ENCODE data around the gene PPP1R12C. TPM values are rescaled to one million over a fixed set of nuclear protein-coding genes. Genes with fewer than 3 reads are reported as not detected.

Gene PPP1R12C
- total and polyA plus RNA-seq, 2 donors, result 42.9 to 194 TPM

DNA sequence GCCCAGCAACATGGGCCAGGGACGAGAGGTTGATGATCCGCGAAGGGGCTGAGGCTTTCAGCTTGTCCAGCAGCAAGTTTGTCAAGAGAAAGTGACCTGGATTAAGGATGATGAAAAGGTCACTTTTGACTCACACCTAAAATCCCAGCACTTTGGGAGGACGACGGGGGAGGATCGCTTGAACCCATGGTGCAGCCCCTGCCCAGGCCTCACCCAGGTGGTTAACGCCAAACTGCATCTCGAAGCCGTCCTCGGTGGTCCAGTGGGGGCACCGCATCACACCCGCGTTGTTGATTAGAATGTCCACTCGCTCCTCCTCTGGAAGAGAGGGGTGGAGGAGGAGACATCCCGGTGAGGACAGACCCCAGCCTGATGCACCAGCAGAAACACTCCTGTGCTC lies 69.0 kb downstream of the PPP1R12C start:
- no peak overlapping the region for H3K4me3 ChIP-seq (ENCODE audit: low read length in 2 of 2)
- no peaks in the 10 kb centered on the region for H3K4me1 ChIP-seq (ENCODE audit: control insufficient read depth in 2 of 2, insufficient read depth in 2 of 2, low read length in 2 of 2)
- no peak for DNase-seq (ENCODE audit: low read depth in 6 of 9, low spot score in 9 of 9)
- no peak overlapping the region for H3K27ac ChIP-seq (ENCODE audit: low read depth in 1 of 2, low read length in 1 of 2)
- H3K27me3 ChIP-seq (ENCODE audit: control insufficient read depth in 2 of 2, insufficient read depth in 1 of 2, low read length in 1 of 2), result no peaks in the 10 kb centered on the region
- WGBS, result 96% methylated on average over 15 of the region's 15 CpGs
- no peaks in the 10 kb centered on the region for H3K9me3 ChIP-seq (ENCODE audit: control insufficient read depth in 2 of 2, insufficient read depth in 1 of 2, low read length in 1 of 2)
- peaks cover 26 to 28% of the 10 kb centered on the region in 2 donors for H3K36me3 ChIP-seq (ENCODE audit: control insufficient read depth in 2 of 2, insufficient read depth in 2 of 2, low read length in 1 of 2)

DNA sequence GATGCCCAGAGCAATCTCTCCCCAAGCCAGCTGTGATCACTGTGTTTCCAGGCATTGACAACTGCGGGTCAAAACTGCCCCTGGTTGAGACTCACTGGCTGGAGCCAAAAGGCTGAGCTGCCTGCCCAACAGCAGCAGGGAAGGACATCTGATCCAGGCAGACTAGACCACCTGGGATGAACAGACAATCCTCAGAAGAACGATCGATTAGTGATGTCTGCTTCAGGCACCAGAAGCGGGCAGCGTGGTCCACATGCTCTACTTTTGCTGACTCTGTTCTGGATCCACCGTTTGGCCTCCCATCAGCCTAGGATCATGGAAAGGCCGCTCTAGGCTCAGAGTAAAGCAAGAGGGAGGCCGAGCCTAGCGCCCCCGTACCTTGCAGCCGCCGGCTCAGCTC lies 69.5 kb downstream of the PPP1R12C start:
- DNase-seq (ENCODE audit: low read depth in 6 of 9, low spot score in 9 of 9), result no peak
- Histone ChIP-seq H3K36me3 (ENCODE audit: control insufficient read depth in 2 of 2, insufficient read depth in 2 of 2, low read length in 1 of 2) (peaks cover 24 to 28% of the 10 kb centered on the region in 2 donors), H3K4me3 (ENCODE audit: low read length in 2 of 2) (no peak overlapping the region), H3K27ac (ENCODE audit: low read depth in 1 of 2, low read length in 1 of 2) (no peak overlapping the region), H3K27me3 (ENCODE audit: control insufficient read depth in 2 of 2, insufficient read depth in 1 of 2, low read length in 1 of 2) (no peaks in the 10 kb centered on the region), H3K4me1 (ENCODE audit: control insufficient read depth in 2 of 2, insufficient read depth in 2 of 2, low read length in 2 of 2) (no peaks in the 10 kb centered on the region), H3K9me3 (ENCODE audit: control insufficient read depth in 2 of 2, insufficient read depth in 1 of 2, low read length in 1 of 2) (no peaks in the 10 kb centered on the region)
- 98% methylated on average over 12 of the region's 12 CpGs for WGBS

DNA sequence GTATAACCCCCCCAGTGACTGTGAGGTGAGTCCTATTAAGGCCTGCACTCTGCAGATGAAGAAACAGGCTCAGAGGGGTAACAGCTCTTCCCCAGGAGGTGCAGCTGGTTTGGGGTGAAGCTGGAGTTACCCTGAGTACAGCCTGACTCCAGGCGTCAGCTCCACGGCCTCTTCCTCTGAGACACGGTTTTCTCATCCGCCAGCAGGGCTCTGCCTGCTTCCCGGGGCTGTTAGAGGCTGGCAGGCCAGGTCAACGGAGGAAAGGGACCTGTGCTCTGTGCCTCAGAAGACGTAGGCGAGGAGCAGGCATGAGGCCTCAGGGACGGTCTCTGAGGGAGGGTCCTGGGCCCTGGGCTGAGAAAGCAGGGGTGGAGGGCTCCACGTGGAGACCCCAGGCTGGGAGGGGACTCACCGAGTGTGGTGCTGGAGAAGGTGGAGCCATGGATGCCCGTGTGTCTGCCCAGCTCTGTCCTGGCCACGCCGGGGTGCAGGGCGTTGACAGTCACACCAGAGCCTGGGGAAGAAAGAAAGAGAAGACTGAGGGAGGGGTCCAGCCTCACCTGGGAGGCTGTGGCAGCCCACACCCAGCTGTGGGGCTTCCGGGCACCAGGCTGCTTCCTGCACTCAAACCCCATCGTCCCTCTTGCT lies 70.3 kb downstream of the PPP1R12C start:
- Histone ChIP-seq H3K27me3 (ENCODE audit: control insufficient read depth in 2 of 2, insufficient read depth in 1 of 2, low read length in 1 of 2) (no peaks in the 10 kb centered on the region), H3K27ac (ENCODE audit: low read depth in 1 of 2, low read length in 1 of 2) (no peak overlapping the region), H3K4me3 (ENCODE audit: low read length in 2 of 2) (no peak overlapping the region), H3K4me1 (ENCODE audit: control insufficient read depth in 2 of 2, insufficient read depth in 2 of 2, low read length in 2 of 2) (peaks cover 0 to 3% of the 10 kb centered on the region in 2 donors), H3K9me3 (ENCODE audit: control insufficient read depth in 2 of 2, insufficient read depth in 1 of 2, low read length in 1 of 2) (peaks cover 0 to 1% of the 10 kb centered on the region in 2 donors), H3K36me3 (ENCODE audit: control insufficient read depth in 2 of 2, insufficient read depth in 2 of 2, low read length in 1 of 2) (peaks cover 23 to 28% of the 10 kb centered on the region in 2 donors)
- DNase-seq (ENCODE audit: low read depth in 6 of 9, low spot score in 9 of 9), result no peak
- 98% methylated on average over 17 of the region's 17 CpGs for WGBS

DNA sequence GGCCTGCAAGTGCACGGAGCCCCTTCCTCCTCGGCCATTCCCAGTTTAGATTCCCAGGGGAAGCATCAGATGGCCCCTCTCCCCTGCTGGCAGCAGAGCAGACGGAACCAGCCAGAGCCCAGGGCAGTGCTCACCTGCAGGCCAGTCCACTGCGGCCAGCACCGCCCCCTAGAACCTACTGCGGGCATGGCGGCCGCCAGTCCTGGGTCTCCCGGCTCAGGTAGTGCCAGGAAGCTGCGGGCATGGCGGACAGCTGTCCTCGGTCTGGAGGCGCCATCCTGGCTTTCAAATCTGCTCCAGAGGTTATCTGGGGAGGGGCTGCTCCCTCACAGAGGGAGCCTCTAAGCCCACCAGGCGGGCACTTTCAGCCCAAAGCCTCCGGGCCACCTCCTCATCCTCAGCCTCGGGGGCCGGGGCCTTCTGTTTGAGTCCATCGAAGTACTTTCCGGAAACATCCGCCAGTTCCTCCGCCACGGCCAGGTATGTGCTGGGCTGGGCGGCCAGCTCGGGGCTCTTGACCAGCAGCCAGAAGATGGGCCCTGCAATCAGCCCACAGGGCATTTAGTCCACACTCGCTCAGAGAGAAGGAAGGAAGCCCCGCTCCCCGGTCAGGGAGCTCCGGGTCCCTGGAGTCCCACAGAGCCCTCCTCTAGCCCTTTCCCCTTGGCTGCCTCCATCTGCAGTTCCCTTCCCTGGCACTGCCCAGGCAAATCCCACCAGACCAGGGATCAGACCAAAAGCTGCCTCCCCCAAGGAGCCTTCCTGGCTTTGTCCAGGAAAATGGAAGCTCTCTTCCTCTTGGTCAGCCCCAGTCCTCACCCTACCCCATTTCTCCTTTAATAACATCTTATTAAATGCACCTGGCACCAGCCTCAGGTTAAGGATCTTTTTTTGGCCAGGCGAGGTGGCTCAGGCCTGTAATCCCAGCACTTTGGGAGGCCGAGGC lies 72.4 kb downstream of the PPP1R12C start:
- Histone ChIP-seq H3K27me3 (ENCODE audit: control insufficient read depth in 2 of 2, insufficient read depth in 1 of 2, low read length in 1 of 2) (no peaks in the 10 kb centered on the region), H3K36me3 (ENCODE audit: control insufficient read depth in 2 of 2, insufficient read depth in 2 of 2, low read length in 1 of 2) (peaks cover 21 to 28% of the 10 kb centered on the region in 2 donors), H3K4me3 (ENCODE audit: low read length in 2 of 2) (no peak overlapping the region), H3K27ac (ENCODE audit: low read depth in 1 of 2, low read length in 1 of 2) (no peak overlapping the region), H3K4me1 (ENCODE audit: control insufficient read depth in 2 of 2, insufficient read depth in 2 of 2, low read length in 2 of 2) (peaks cover 0 to 10% of the 10 kb centered on the region in 2 donors), H3K9me3 (ENCODE audit: control insufficient read depth in 2 of 2, insufficient read depth in 1 of 2, low read length in 1 of 2) (peaks cover 0 to 1% of the 10 kb centered on the region in 2 donors)
- no peak for DNase-seq (ENCODE audit: low read depth in 6 of 9, low spot score in 9 of 9)
- 98% methylated on average over 30 of the region's 30 CpGs for WGBS

DNA sequence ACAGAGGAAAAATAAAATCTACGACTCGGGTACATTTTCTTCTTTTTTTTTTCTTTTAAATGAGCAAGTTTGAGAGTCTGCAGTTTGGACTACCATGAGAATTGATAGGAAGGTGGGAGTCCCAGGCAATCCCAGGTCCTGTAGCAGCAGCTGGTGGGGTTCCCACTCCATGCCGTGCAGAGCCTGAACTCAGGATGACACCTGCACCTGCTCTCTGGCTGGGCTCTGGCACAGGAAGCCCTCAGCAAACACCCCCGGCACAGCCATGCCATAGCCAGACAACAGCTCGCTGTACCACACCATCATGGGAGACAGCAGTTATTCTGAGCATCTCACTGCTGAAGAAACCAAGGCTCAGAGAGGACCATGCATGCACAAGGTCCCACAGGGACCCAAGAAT lies 73.2 kb downstream of the PPP1R12C start:
- Histone ChIP-seq H3K9me3 (ENCODE audit: control insufficient read depth in 2 of 2, insufficient read depth in 1 of 2, low read length in 1 of 2) (peaks cover 0 to 1% of the 10 kb centered on the region in 2 donors), H3K4me3 (ENCODE audit: low read length in 2 of 2) (no peak overlapping the region), H3K36me3 (ENCODE audit: control insufficient read depth in 2 of 2, insufficient read depth in 2 of 2, low read length in 1 of 2) (peaks cover 21 to 28% of the 10 kb centered on the region in 2 donors), H3K4me1 (ENCODE audit: control insufficient read depth in 2 of 2, insufficient read depth in 2 of 2, low read length in 2 of 2) (peaks cover 0 to 10% of the 10 kb centered on the region in 2 donors), H3K27me3 (ENCODE audit: control insufficient read depth in 2 of 2, insufficient read depth in 1 of 2, low read length in 1 of 2) (no peaks in the 10 kb centered on the region), H3K27ac (ENCODE audit: low read depth in 1 of 2, low read length in 1 of 2) (no peak overlapping the region)
- no peak for DNase-seq (ENCODE audit: low read depth in 6 of 9, low spot score in 9 of 9)
- WGBS, result 96% methylated on average over 5 of the region's 5 CpGs

DNA sequence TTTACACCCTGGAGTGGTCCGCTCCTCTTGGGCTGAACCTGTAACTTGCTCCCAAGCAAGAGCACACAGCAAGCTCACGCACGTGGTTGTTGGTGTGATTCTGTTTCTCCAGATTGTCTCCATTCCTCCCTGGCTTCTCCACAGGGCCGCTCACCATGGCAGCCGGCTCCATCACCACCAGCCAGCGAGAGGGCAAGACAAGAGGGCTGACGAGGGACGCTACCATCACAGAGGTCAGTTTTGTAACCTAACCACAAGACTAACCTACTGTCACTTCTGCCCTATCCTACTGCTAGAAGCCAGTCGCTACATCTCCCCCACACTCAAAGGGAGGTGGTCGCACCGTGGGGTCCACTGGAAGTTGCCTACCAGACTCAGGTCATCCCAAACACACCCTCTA lies 74.7 kb downstream of the PPP1R12C start:
- Histone ChIP-seq H3K27me3 (ENCODE audit: control insufficient read depth in 2 of 2, insufficient read depth in 1 of 2, low read length in 1 of 2) (no peaks in the 10 kb centered on the region), H3K9me3 (ENCODE audit: control insufficient read depth in 2 of 2, insufficient read depth in 1 of 2, low read length in 1 of 2) (peaks cover 0 to 1% of the 10 kb centered on the region in 2 donors), H3K36me3 (ENCODE audit: control insufficient read depth in 2 of 2, insufficient read depth in 2 of 2, low read length in 1 of 2) (peaks cover 20 to 26% of the 10 kb centered on the region in 2 donors), H3K4me1 (ENCODE audit: control insufficient read depth in 2 of 2, insufficient read depth in 2 of 2, low read length in 2 of 2) (peaks cover 0 to 10% of the 10 kb centered on the region in 2 donors), H3K27ac (ENCODE audit: low read depth in 1 of 2, low read length in 1 of 2) (no peak overlapping the region), H3K4me3 (ENCODE audit: low read length in 2 of 2) (no peak overlapping the region)
- no peak for DNase-seq (ENCODE audit: low read depth in 6 of 9, low spot score in 9 of 9)
- WGBS, result 78% methylated on average over 11 of the region's 11 CpGs

DNA sequence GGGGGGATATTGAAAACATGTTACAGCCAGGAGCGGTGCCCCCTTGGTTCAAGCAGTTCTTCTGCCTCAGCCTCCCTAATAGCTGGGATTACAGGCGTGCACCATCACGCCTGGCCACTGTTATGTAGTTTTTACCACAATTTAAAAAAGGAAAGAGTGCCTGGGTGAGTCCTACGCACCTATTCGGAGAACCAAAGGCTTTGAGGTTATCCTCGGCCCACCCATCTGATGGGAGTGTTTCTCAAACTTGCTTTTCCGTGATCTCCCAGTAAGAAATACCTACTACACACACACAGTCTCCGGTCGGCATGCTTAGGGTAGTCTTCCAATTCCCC lies 75.1 kb downstream of the PPP1R12C start:
- Histone ChIP-seq H3K27me3 (ENCODE audit: control insufficient read depth in 2 of 2, insufficient read depth in 1 of 2, low read length in 1 of 2) (no peaks in the 10 kb centered on the region), H3K4me1 (ENCODE audit: control insufficient read depth in 2 of 2, insufficient read depth in 2 of 2, low read length in 2 of 2) (peaks cover 0 to 10% of the 10 kb centered on the region in 2 donors), H3K4me3 (ENCODE audit: low read length in 2 of 2) (no peak overlapping the region), H3K9me3 (ENCODE audit: control insufficient read depth in 2 of 2, insufficient read depth in 1 of 2, low read length in 1 of 2) (peaks cover 0 to 1% of the 10 kb centered on the region in 2 donors), H3K27ac (ENCODE audit: low read depth in 1 of 2, low read length in 1 of 2) (no peak overlapping the region), H3K36me3 (ENCODE audit: control insufficient read depth in 2 of 2, insufficient read depth in 2 of 2, low read length in 1 of 2) (peaks cover 17 to 22% of the 10 kb centered on the region in 2 donors)
- no peak for DNase-seq (ENCODE audit: low read depth in 6 of 9, low spot score in 9 of 9)
- 42% methylated on average over 9 of the region's 9 CpGs for WGBS

DNA sequence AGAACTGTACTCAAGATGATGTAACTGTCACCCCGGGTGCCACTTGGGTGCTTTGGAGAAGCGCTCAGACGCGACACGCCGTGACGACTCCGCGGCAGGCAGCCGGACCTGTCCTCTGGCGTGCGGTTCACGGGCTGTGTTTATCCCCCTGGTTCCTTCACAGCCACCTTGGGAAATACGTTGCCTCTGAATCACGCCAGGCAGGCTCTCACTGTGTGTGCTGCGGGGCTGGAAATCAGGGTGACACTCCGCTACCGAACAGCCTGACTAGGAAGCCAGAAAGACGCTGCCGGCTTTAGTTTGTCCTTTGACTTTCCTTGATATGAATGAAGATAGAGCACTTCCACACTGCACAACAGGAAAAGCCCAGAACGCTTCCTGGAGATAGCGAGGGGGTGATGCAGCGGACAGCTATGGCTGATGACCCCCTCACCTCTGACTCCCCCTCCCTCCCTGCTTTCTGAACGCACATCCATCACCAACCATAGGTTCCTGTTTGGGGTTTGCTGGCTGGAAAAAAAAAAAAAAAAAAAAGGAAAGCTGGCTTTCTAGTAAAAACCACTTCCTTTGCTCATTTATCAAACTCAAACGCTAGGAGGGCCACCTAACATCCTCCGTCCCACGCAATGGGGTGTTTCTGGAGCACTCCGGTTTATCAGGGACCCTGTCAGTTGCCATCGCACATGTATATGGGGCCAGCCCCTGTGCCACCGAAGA lies 75.7 kb downstream of the PPP1R12C start:
- peaks cover 0 to 10% of the 10 kb centered on the region in 2 donors for H3K4me1 ChIP-seq (ENCODE audit: control insufficient read depth in 2 of 2, insufficient read depth in 2 of 2, low read length in 2 of 2)
- H3K36me3 ChIP-seq (ENCODE audit: control insufficient read depth in 2 of 2, insufficient read depth in 2 of 2, low read length in 1 of 2), result peaks cover 11 to 17% of the 10 kb centered on the region in 2 donors
- DNase-seq (ENCODE audit: low read depth in 6 of 9, low spot score in 9 of 9), result peak in 2 of 9 donors; percentile 9 to 35
- H3K4me3 ChIP-seq (ENCODE audit: low read length in 2 of 2), result no peak overlapping the region
- H3K27ac ChIP-seq (ENCODE audit: low read depth in 1 of 2, low read length in 1 of 2), result no peak overlapping the region
- H3K27me3 ChIP-seq (ENCODE audit: control insufficient read depth in 2 of 2, insufficient read depth in 1 of 2, low read length in 1 of 2), result no peaks in the 10 kb centered on the region
- 9% methylated on average over 30 of the region's 30 CpGs for WGBS
- peaks cover 0 to 1% of the 10 kb centered on the region in 2 donors for H3K9me3 ChIP-seq (ENCODE audit: control insufficient read depth in 2 of 2, insufficient read depth in 1 of 2, low read length in 1 of 2)
